ENCODE data around the gene SYF2.

Gene SYF2

GRCh38 chr1:25184001-25184762, 48.1 kb downstream of the SYF2 start:
- DNase-seq (ENCODE audit: low read depth in 2 of 2), result no peak

- DNase-seq (ENCODE audit: low read depth in 2 of 2), result no peak
Measured at GRCh38 chr1:25183126-25183980, 48.9 kb downstream of the SYF2 start.

- DNase-seq (ENCODE audit: low read depth in 2 of 2), result no peak
Measured at GRCh38 chr1:25182629-25183028, 49.7 kb downstream of the SYF2 start.

DNA sequence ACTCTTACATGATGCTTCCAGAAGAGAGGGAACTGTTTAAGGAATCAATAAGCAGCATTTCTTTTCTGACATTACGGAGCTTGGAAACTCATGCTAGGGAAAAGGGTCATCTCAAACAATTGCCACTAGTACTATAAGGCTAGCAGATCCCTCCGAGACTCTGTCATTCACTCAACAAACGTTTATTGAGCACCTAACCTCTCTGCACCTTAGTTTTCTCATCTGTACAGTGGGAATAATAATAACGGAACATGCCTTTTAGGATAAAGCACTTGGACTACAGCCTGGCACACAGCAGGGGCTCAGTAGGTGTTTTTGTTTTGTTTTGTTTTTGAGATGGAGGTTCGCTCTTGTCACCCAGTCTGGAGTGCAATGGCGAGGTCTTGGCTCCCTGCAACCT, 51.3 kb downstream of the SYF2 start:
- DNase-seq (ENCODE audit: low read depth in 2 of 2), result no peak

DNA sequence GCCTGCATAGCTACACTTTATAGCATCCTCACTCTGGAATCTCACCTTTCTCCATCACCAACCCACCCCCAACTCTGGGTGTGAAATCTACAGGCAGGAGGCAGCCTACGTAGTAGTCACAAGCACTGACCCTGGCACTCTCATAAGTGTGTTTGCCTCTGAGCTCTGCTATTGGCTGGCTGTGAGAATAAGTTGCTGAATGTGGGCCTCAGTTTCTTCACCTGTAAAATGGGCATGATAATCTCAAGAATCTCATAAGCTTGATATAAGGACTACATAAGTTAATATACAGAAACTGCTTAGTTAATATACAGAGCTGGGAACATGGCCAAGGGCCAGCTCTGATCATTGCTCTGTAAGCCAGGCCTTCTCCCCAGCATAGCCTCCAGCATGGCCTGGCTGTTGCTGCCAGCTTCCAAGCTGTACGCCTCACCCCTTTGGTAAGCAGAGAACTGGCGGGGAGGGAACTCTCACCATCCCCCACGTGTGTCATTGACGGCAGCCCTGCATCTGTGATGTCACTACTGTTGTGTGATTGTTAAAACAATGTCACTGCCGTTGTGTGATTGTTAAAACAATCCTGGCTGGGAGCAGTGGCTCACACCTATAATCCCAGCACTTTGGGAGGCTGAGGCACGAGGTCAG, 53.3 kb downstream of the SYF2 start:
- DNase-seq (ENCODE audit: low read depth in 2 of 2), result no peak

DNA sequence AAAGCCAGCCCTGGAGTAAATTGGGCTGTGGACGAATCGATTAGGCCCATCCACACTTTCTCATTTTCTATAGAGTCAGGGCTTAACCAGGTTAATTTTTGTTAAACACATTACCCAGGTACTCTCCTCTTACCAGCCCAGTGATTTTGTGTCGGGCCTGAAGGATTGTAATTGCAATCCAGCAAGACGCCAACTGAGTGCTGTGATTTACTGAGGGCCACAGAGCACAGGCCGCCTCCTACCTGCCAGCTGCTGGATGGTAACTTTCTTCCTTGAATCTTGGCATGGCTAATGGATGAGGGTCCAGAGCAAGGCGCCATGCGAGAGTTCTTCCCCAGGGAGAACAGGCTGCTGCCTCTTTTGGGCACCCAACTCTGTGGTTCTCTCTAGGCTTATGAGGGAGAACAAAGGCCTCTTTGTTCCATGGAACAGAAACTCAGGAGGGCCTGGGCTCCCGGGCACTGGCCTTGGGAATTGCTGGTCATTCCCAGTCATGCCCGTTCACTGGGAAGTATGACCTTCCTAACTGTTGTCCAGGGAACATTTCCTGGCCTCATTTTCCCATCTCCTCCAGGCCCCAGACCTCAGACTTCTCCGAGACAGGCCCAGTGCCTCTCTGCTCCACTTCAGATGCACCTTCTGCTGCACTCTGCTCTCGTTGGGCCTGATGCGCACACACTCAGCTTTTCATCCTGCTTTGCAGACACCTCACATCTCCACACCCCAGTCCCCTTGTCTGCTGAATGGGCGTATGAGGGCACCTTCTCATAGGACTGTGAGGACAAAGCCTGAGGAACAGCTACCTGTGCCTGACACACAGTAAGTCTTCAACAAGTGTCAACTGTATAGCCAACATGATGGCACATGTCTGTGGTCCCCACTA, 57.3 kb downstream of the SYF2 start:
- DNase-seq (ENCODE audit: low read depth in 2 of 2), result no peak

- DNase-seq (ENCODE audit: low read depth in 2 of 2), result no peak
Measured at GRCh38 chr1:25174363-25174729, 58.0 kb downstream of the SYF2 start.

- DNase-seq (ENCODE audit: low read depth in 2 of 2), result no peak
Measured at GRCh38 chr1:25173809-25174340, 58.4 kb downstream of the SYF2 start.
